H9 (cell line): ENCODE data around the gene SCCPDH. TPM values are rescaled to one million over a fixed set of nuclear protein-coding genes. Genes with fewer than 3 reads are reported as not detected.

Experiments used
- DNase-seq: peaks from one replicate; pipeline ENCODE4 v3.0.0-alpha.2; 2017
- H2AFZ ChIP-seq: one replicate; pipeline ENCODE4 v1.6.1; 2013; ENCODE audit warnings: mild to moderate bottlenecking, low read length, control low read depth, moderate library complexity
- H2AK5ac ChIP-seq: 2 replicates; pipeline ENCODE4 v1.6.1; 2013; ENCODE audit warnings: low read length, control low read depth, mixed read lengths; ENCODE audit not compliant: insufficient read length
- H2BK120ac ChIP-seq: one replicate; pipeline ENCODE4 v1.6.1; 2013; ENCODE audit warnings: low read depth, mild to moderate bottlenecking, low read length, control low read depth, inconsistent platforms; ENCODE audit not compliant: poor library complexity, severe bottlenecking
- H2BK12ac ChIP-seq: 2 replicates; pipeline ENCODE4 v1.6.1; 2013; ENCODE audit warnings: low read length, control low read depth, mixed read lengths, low read depth; ENCODE audit not compliant: insufficient read length
- H2BK15ac ChIP-seq: 2 replicates; pipeline ENCODE4 v1.6.1; 2013; ENCODE audit warnings: low read depth, low read length, control low read depth
- H2BK20ac ChIP-seq: one replicate; pipeline ENCODE4 v1.6.1; 2013; ENCODE audit warnings: low read depth, mild to moderate bottlenecking, low read length, control low read depth, inconsistent platforms; ENCODE audit not compliant: poor library complexity, severe bottlenecking
- H2BK5ac ChIP-seq: 2 replicates; pipeline ENCODE4 v1.6.1; 2013; ENCODE audit warnings: low read length, control low read depth, mixed read lengths; ENCODE audit not compliant: insufficient read length
- H3K14ac ChIP-seq: 2 replicates; pipeline ENCODE4 v1.6.1; 2013; ENCODE audit warnings: low read length, control low read depth; ENCODE audit not compliant: insufficient read depth
- H3K18ac ChIP-seq: 2 replicates; pipeline ENCODE4 v1.6.1; 2013; ENCODE audit warnings: low read depth, mild to moderate bottlenecking, mixed read lengths, low read length, control low read depth; ENCODE audit not compliant: insufficient read length
- H3K23ac ChIP-seq: 2 replicates; pipeline ENCODE4 v1.6.1; 2013; ENCODE audit warnings: low read length, control low read depth, mixed read lengths, low read depth; ENCODE audit not compliant: insufficient read length
- H3K23me2 ChIP-seq: 2 replicates; pipeline ENCODE4 v1.6.1; 2013; ENCODE audit warnings: low read depth, mild to moderate bottlenecking, mixed read lengths, low read length, control low read depth; ENCODE audit not compliant: insufficient read length, poor library complexity, severe bottlenecking
- H3K27ac ChIP-seq: 2 replicates; pipeline ENCODE4 v1.5.1; 2013; ENCODE audit warnings: low read length, control low read depth, mixed read lengths, low read depth; ENCODE audit not compliant: insufficient read length
- H3K27me3 ChIP-seq: 2 replicates; pipeline ENCODE4 v1.6.1; 2013; ENCODE audit warnings: low read length, control low read depth, inconsistent platforms; ENCODE audit not compliant: insufficient read depth
- H3K4ac ChIP-seq: 2 replicates; pipeline ENCODE4 v1.6.1; 2013; ENCODE audit warnings: low read depth, mild to moderate bottlenecking, control low read depth, inconsistent platforms, low read length, moderate library complexity
- H3K4me1 ChIP-seq: 2 replicates; pipeline ENCODE4 v1.6.1; 2013; ENCODE audit warnings: low read length, control low read depth, inconsistent platforms; ENCODE audit not compliant: insufficient read depth
- H3K4me2 ChIP-seq: 2 replicates; pipeline ENCODE4 v1.6.1; 2013; ENCODE audit warnings: low read length, control low read depth, mixed read lengths; ENCODE audit not compliant: insufficient read length, insufficient read depth
- H3K56ac ChIP-seq: 2 replicates; pipeline ENCODE4 v1.6.1; 2013; ENCODE audit warnings: low read depth, mild to moderate bottlenecking, mixed read lengths, low read length, control low read depth; ENCODE audit not compliant: insufficient read length
- H3K79me1 ChIP-seq: 2 replicates; pipeline ENCODE4 v1.6.1; 2013; ENCODE audit warnings: low read depth, mild to moderate bottlenecking, moderate library complexity, low read length, control low read depth, inconsistent platforms; ENCODE audit not compliant: insufficient read depth, poor library complexity, severe bottlenecking
- H3K79me2 ChIP-seq: 2 replicates; pipeline ENCODE4 v1.6.1; 2013; ENCODE audit warnings: low read length, control low read depth, inconsistent platforms; ENCODE audit not compliant: insufficient read depth
- H3K9ac ChIP-seq: 2 replicates; pipeline ENCODE4 v1.6.1; 2013; ENCODE audit warnings: low read length, control low read depth, mixed read lengths; ENCODE audit not compliant: insufficient read length; ENCODE audit errors: extremely low read depth
- H3K9me3 ChIP-seq: one replicate; pipeline ENCODE4 v1.6.1; 2013; ENCODE audit warnings: low read depth, low read length, inconsistent platforms; ENCODE audit not compliant: control insufficient read depth
- H3T11ph ChIP-seq: one replicate; pipeline ENCODE4 v1.6.1; 2013; ENCODE audit warnings: mild to moderate bottlenecking, low read length, control low read depth, inconsistent platforms
- H4K20me1 ChIP-seq: one replicate; pipeline ENCODE4 v1.6.1; 2013; ENCODE audit not compliant: control insufficient read depth, insufficient read length, insufficient read depth
- H4K5ac ChIP-seq: 2 replicates; pipeline ENCODE4 v1.6.1; 2013; ENCODE audit warnings: low read depth, mild to moderate bottlenecking, mixed read lengths, low read length, control low read depth; ENCODE audit not compliant: insufficient read length
- H4K8ac ChIP-seq: replicated peaks from 2 replicates; pipeline ENCODE4 v1.6.1; 2013; ENCODE audit warnings: low read length, control low read depth, mixed read lengths, low read depth; ENCODE audit not compliant: insufficient read length
- H4K91ac ChIP-seq: 2 replicates; pipeline ENCODE4 v1.6.1; 2013; ENCODE audit warnings: low read depth, mild to moderate bottlenecking, moderate library complexity, mixed read lengths, low read length, control low read depth; ENCODE audit not compliant: insufficient read length
- H3K27ac Mint-ChIP-seq, 3 experiments: 2 replicates in 2 of 3; 3 replicates in 1 of 3; pipeline ENCODE4 v1.8.0; 2020 to 2021; ENCODE audit warnings: mixed read lengths in 3 of 3, mild to moderate bottlenecking in 1 of 3, moderate library complexity in 1 of 3
- H3K27me3 Mint-ChIP-seq: 2 replicates; pipeline ENCODE4 v1.8.0; 2021; ENCODE audit warnings: low read depth, mild to moderate bottlenecking, moderate library complexity, mixed read lengths
- H3K36me3 Mint-ChIP-seq, 3 experiments: 2 replicates in 2 of 3; 3 replicates in 1 of 3; pipeline ENCODE4 v1.8.0; 2020 to 2021; ENCODE audit warnings: low read depth in 3 of 3, mixed read lengths in 3 of 3; ENCODE audit not compliant: insufficient read depth in 1 of 3
- H3K4me1 Mint-ChIP-seq, 2 experiments: 2 replicates each; pipeline ENCODE4 v1.8.0; 2020; ENCODE audit warnings: mixed read lengths in 2 of 2
- H3K4me3 Mint-ChIP-seq, 2 experiments: 2 replicates in 1 of 2; 3 replicates in 1 of 2; pipeline ENCODE4 v1.8.0; 2020 to 2021; ENCODE audit warnings: mild to moderate bottlenecking in 2 of 2, mixed read lengths in 2 of 2, moderate library complexity in 1 of 2
- H3K9me3 Mint-ChIP-seq, 2 experiments: 2 replicates in 1 of 2; 3 replicates in 1 of 2; pipeline ENCODE4 v1.8.0; 2020; ENCODE audit warnings: mild to moderate bottlenecking in 2 of 2, mixed read lengths in 2 of 2, moderate library complexity in 1 of 2
- WGBS: extraction: QIAGEN DNeasy Blood & Tissue Kit; methylation state at CpG from one replicate; pipeline ENCODE4 v1.1.7; 2013; ENCODE audit warnings: missing lambda C conversion rate, low lambda C conversion rate, mixed read lengths; ENCODE audit not compliant: insufficient read length; ENCODE audit errors: extremely low coverage; 5-methylcytosine and 5-hydroxymethylcytosine counted together
- total RNA-seq: library from RNA; stranded (reverse); gene quantifications from 2 replicates; pipeline ENCODE4 v1.2.1, GENCODE V29; 2021
- TF ChIP-seq, protein P1 (sequence below): fragments of 200-600 bp; sonication (generic); conservative IDR thresholded peaks from 3 replicates; pipeline ENCODE4 v1.8.0; 2021; ENCODE audit warnings: antibody characterized with exemption, mild to moderate bottlenecking

Gene SCCPDH
- total RNA-seq, 1 experiment from 2014 or later = 20.7 TPM

DNA sequence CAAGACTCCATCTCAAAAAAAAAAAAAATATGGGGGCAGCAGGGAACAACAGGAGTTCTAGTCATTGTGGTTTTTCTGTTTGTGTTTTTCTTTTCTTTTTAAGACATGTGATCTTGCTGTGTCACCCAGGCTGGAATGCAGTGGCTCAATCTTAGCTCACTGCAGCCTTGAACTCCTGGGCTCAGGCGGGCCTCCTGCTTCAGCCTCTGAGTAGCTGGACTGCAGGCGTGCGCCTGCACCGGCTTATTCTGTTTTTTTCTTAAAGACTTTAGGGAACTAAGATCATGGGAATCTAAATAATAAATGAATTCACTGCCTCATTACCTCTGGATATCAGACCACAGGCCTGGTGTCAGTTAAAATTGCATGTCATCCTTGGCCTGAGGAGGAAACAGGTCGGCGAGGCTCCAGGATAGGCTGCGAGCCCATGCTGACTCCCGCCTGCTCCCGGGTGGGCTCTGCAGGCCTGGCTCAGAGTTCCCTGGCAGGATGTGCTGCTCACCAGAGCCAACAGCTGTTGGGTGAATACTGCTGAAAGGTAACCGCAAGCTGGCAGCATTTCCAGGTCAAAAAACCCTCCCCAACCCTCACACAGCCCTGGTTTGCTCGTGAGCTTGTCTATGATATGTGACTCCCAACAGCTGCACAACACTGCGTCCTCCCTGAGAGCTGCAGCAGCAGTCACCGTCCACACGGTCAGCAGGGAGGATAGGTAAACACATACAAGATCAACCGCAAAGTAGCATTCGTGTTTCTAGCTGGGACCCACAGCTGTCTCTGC, 58.1 kb downstream of the SCCPDH start:
- no peak overlapping the region for H3K4ac ChIP-seq
- no peak overlapping the region for H2BK15ac ChIP-seq
- Mint-ChIP-seq H3K4me1 (peaks cover 3 to 9% of the 10 kb centered on the region in 2 experiments; a peak in 3 of 4 replicates), H3K4me3 (no peak overlapping the region), H3K27me3 (peaks cover 6% of the 10 kb centered on the region; the same call in 1 of the 2 replicates), H3K27ac (peak overlapping the region in 1 of 3 experiments; percentile 67; a peak in 2 of 7 replicates), H3K36me3 (peaks cover 0 to 6% (median 0%) of the 10 kb centered on the region in 3 experiments; a peak in 3 of 7 replicates), H3K9me3 (peaks cover 0 to 3% of the 10 kb centered on the region in 2 experiments; a peak in 2 of 5 replicates)
- no peaks in the 10 kb centered on the region for H3K79me1 ChIP-seq
- no peak overlapping the region for H3K14ac ChIP-seq
- no peak overlapping the region for H2BK12ac ChIP-seq
- H2AFZ ChIP-seq = no peak overlapping the region
- H3T11ph ChIP-seq = no peak overlapping the region
- H3K23me2 ChIP-seq = no peaks in the 10 kb centered on the region
- H3K27ac ChIP-seq = no peak overlapping the region
- no peaks in the 10 kb centered on the region for H4K20me1 ChIP-seq
- H2BK120ac ChIP-seq = no peak overlapping the region
- no peaks in the 10 kb centered on the region for H3K9me3 ChIP-seq
- no peak overlapping the region for H3K9ac ChIP-seq
- H4K91ac ChIP-seq = no peak overlapping the region
- no peak overlapping the region for H2AK5ac ChIP-seq
- no peak overlapping the region for H3K4me2 ChIP-seq
- no peaks in the 10 kb centered on the region for H3K79me2 ChIP-seq
- H4K8ac ChIP-seq = peak overlapping the region; percentile 16
- no peak overlapping the region for H4K5ac ChIP-seq
- H2BK20ac ChIP-seq = no peak overlapping the region
- H3K56ac ChIP-seq = no peak overlapping the region
- no peaks in the 10 kb centered on the region for H3K27me3 ChIP-seq
- H3K18ac ChIP-seq = no peak overlapping the region
- H2BK5ac ChIP-seq = no peak overlapping the region
- TF ChIP-seq, protein P1, sequence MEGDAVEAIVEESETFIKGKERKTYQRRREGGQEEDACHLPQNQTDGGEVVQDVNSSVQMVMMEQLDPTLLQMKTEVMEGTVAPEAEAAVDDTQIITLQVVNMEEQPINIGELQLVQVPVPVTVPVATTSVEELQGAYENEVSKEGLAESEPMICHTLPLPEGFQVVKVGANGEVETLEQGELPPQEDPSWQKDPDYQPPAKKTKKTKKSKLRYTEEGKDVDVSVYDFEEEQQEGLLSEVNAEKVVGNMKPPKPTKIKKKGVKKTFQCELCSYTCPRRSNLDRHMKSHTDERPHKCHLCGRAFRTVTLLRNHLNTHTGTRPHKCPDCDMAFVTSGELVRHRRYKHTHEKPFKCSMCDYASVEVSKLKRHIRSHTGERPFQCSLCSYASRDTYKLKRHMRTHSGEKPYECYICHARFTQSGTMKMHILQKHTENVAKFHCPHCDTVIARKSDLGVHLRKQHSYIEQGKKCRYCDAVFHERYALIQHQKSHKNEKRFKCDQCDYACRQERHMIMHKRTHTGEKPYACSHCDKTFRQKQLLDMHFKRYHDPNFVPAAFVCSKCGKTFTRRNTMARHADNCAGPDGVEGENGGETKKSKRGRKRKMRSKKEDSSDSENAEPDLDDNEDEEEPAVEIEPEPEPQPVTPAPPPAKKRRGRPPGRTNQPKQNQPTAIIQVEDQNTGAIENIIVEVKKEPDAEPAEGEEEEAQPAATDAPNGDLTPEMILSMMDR = no peak
- no CpG with 5 or more reads among the region's 16 CpGs for WGBS
- no peaks in the 10 kb centered on the region for H3K4me1 ChIP-seq
- no peak overlapping the region for H3K23ac ChIP-seq
- DNase-seq = peak; percentile 32
